IPS-18a (cell line): ENCODE measurements around the gene PACRG.

Experiments
- H3K27ac ChIP-seq: one replicate; pipeline ENCODE4 v1.5.1; 2013; ENCODE audit warnings: low read length
- H3K27me3 ChIP-seq: one replicate; pipeline ENCODE4 v1.6.1; 2013; ENCODE audit warnings: mild to moderate bottlenecking, low read length; ENCODE audit not compliant: control insufficient read depth, insufficient read depth
- H3K36me3 ChIP-seq: one replicate; pipeline ENCODE4 v1.6.1; 2013; ENCODE audit warnings: low read depth, low read length; ENCODE audit not compliant: control insufficient read depth
- H3K4me1 ChIP-seq: one replicate; pipeline ENCODE4 v1.6.1; 2013; ENCODE audit warnings: low read depth, low read length; ENCODE audit not compliant: control insufficient read depth
- H3K4me3 ChIP-seq: one replicate; pipeline ENCODE4 v1.5.1; 2013; ENCODE audit warnings: low read length
- H3K9ac ChIP-seq: one replicate; pipeline ENCODE4 v1.6.1; 2013; ENCODE audit warnings: mild to moderate bottlenecking, low read length, moderate library complexity
- H3K9me3 ChIP-seq: one replicate; pipeline ENCODE4 v1.6.1; 2013; ENCODE audit warnings: low read depth, low read length; ENCODE audit not compliant: control insufficient read depth

The PACRG gene

DNA sequence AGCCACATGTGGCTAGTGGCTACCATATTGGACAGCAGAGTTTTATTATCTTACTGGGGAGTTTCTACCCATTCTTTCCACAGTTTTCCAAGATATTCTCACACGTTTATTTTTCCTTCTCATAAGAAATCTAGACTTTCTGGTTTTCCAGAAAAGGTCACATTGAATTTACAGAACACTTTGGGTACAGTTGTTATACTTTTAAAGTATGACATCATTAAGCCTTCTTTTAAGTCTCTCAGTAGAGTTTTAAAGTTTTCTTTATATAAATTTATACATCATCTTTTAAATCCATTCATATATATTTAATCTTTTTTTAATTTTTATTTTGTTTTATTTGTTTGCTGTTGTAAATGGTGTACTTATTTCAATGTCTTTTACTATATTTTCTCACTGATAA, 486.5 kb downstream of the PACRG start:
- H3K9me3 ChIP-seq = peaks cover 13% of the 10 kb centered on the region
- H3K27me3 ChIP-seq = no peaks in the 10 kb centered on the region
- no peak overlapping the region for H3K9ac ChIP-seq
- H3K27ac ChIP-seq = no peak overlapping the region
- H3K4me3 ChIP-seq = no peak overlapping the region
- H3K4me1 ChIP-seq = no peaks in the 10 kb centered on the region
- no peaks in the 10 kb centered on the region for H3K36me3 ChIP-seq

DNA sequence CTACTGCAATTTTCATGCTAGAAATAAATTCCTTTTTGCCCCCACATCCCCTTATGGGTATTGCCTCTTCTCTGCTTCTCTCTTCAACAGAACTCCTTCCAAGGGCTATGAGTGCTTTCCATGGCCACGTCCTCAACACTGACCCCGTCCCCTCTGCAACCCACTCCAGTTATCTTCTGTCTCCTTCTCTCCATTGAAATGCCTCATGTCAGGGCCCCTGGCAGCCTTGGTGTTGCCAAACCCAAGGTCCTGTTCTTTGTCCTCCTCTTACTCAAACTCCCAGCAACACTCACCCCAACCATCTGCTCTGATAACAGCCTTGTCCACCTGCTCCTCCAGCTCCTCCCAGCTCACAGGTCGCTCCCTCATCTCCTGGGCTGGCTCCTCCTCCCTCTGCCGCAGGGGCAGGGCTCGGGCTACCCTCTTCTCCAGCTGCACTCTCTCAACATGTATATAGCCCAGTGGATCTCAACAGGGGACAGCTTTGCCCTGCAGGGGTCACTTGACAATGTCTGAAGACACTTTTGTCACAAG, 490.7 kb downstream of the PACRG start:
- Histone ChIP-seq H3K27ac (no peak overlapping the region), H3K9ac (no peak overlapping the region), H3K27me3 (no peaks in the 10 kb centered on the region), H3K4me1 (no peaks in the 10 kb centered on the region), H3K4me3 (no peak overlapping the region), H3K9me3 (no peaks in the 10 kb centered on the region), H3K36me3 (no peaks in the 10 kb centered on the region)

DNA sequence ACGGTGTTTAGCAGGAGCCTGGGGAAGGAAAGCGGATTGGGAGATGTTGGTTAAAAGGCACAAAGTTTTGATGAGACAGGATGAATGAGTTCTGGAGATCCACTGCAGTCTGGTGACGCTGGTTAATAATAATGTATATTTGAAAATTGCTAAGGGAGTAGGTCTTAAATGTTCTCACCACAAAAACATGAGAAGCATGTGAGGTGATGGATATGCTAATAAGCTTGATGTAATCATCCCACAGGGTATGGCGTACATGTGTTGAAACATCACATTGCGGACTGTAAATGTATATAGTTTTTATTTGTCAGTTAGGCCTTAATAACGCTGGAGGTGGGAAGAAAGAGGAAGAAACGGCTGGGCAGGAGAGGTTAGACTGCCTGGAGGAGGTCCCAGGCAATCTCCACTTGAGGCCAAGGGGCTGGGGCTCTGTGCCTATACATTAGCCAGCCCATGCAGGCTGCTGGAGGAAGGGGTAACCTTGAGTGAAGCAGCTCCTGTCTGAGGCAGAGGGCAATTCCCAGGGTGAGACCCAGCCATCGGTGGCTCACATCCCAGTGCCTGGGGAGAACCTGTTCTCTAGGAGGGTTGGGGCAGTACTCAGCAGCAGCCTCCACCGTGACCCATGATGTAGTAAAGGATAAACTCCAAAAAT, 498.5 kb downstream of the PACRG start:
- Histone ChIP-seq H3K9ac (no peak overlapping the region), H3K27me3 (no peaks in the 10 kb centered on the region), H3K4me1 (no peaks in the 10 kb centered on the region), H3K9me3 (no peaks in the 10 kb centered on the region), H3K4me3 (no peak overlapping the region), H3K36me3 (no peaks in the 10 kb centered on the region), H3K27ac (no peak overlapping the region)

DNA sequence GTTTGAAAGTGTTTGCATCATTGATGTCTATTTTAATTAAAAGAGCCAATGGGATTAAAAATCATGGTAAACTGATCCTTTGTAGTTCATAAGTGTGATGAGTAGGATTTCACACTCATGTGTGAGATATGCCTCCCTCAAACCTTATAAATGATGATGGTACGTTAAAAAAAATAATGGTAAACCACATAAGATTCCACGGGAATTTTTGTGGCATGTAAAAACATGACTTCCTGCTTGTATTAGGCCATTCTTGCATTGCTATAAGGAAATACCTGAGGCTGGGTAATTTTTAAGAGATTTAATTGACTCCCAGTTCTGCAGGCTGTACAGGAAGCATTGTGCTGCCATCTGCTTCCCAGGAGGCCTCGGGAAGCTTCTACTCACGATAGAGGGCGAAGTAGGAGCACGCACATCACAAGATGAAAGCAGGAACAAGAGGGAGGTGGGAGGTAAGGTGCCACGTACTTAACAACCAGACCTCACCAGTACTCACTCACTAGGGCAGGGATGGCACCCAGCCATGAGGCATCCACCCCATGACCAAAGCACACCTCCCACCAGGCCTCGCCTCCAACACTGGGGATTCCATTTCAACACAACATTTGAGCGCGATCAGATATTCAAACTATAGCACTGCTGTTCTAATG, 499.2 kb downstream of the PACRG start:
- Histone ChIP-seq H3K27me3 (no peaks in the 10 kb centered on the region), H3K9ac (no peak overlapping the region), H3K4me3 (no peak overlapping the region), H3K9me3 (no peaks in the 10 kb centered on the region), H3K36me3 (no peaks in the 10 kb centered on the region), H3K4me1 (no peaks in the 10 kb centered on the region), H3K27ac (no peak overlapping the region)

DNA sequence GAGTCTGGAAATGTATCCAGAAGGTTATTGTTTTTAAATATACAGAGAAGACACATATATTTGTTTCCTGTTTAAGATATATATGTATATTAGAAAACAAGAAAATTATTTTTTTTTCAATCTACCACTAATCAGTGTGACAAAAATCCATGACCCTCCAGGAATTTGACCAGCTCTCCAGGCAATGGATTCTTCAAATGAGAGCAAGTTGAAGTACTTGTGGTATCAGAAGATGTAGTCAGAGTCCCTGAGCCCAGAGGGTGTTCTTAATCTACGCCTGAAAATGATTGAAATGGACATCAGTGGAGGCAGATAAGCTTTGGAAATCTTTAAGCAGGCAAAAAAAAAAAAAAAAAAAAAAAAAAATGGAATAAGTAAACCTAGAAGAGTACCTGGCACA, 500.3 kb downstream of the PACRG start:
- Histone ChIP-seq H3K9ac (no peak overlapping the region), H3K27ac (no peak overlapping the region), H3K4me1 (no peaks in the 10 kb centered on the region), H3K9me3 (no peaks in the 10 kb centered on the region), H3K4me3 (no peak overlapping the region), H3K27me3 (no peaks in the 10 kb centered on the region), H3K36me3 (no peaks in the 10 kb centered on the region)

DNA sequence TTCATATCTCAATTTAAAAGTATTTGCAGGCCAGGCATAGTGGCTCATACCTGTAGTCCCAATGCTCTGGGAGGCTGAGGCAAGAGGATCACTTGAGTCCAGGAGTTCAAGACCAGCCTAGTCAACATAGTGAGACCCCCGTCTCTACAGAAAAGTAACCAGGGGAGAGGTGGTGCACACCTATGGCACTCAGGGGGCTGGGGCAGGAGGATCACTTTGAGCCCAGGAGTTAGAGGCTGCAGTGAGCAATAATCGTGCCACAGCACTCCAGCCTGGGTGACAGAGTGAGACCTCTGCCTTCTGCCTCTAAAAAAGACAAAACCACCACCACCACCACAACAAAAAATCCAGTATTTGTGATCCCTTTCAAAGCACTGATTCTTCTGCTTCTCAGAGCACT, 501.3 kb downstream of the PACRG start:
- H3K27ac ChIP-seq = no peak overlapping the region
- H3K9ac ChIP-seq = no peak overlapping the region
- H3K36me3 ChIP-seq = no peaks in the 10 kb centered on the region
- no peaks in the 10 kb centered on the region for H3K4me1 ChIP-seq
- H3K9me3 ChIP-seq = no peaks in the 10 kb centered on the region
- no peaks in the 10 kb centered on the region for H3K27me3 ChIP-seq
- no peak overlapping the region for H3K4me3 ChIP-seq

DNA sequence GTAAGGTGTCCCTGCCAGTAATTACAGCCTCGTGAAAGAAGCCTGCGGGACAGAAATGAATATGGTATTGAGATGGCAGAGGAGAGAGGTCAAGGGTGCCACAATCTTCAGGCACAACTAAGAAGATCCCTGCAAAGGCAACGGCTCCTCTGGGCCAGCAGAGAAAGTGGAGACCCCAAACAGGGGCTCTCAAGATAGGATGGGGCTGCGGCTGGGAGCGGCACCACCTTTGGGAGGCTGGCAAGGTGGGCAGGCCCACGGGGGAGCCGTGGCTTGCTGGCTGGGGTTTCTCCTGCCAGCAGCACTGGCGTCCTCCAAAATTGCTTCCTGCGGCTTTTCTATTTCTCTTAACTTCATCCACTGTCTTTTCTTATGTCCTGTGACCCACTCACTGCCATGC, 503.1 kb downstream of the PACRG start:
- Histone ChIP-seq H3K9me3 (no peaks in the 10 kb centered on the region), H3K9ac (no peak overlapping the region), H3K27ac (no peak overlapping the region), H3K27me3 (no peaks in the 10 kb centered on the region), H3K36me3 (no peaks in the 10 kb centered on the region), H3K4me1 (no peaks in the 10 kb centered on the region), H3K4me3 (no peak overlapping the region)

DNA sequence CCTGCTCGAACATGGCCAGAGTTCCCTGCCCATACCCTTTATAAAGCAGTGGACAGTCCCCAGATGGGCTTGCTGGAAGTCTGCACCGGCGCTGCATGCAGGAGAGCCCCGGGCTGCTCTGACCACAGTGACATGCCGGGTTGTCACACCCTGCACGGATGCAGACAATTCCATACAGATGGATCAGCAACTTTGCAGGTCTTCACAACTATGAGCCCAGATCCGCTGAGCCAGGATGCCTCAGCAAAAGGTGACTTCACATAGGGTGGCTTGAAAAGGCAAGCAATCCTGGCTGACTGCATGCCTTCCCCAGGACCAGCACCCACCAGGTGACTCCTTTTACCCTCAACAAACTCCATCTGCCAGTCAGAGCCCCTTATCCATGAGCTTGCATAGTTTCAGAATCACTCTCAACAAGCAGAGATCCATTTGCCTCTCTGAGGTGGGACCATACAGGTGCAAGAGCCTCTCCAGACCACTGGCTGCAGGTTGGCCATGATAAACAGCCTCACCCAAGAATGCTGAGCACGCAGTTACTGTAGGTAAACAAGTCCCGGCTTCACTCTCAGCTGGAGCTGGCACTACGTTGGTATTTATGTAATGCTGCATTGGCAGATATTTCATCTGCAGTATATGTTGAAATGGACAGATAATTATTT, 503.7 kb downstream of the PACRG start:
- no peaks in the 10 kb centered on the region for H3K27me3 ChIP-seq
- no peak overlapping the region for H3K4me3 ChIP-seq
- no peaks in the 10 kb centered on the region for H3K9me3 ChIP-seq
- H3K4me1 ChIP-seq = no peaks in the 10 kb centered on the region
- no peaks in the 10 kb centered on the region for H3K36me3 ChIP-seq
- H3K9ac ChIP-seq = no peak overlapping the region
- no peak overlapping the region for H3K27ac ChIP-seq

DNA sequence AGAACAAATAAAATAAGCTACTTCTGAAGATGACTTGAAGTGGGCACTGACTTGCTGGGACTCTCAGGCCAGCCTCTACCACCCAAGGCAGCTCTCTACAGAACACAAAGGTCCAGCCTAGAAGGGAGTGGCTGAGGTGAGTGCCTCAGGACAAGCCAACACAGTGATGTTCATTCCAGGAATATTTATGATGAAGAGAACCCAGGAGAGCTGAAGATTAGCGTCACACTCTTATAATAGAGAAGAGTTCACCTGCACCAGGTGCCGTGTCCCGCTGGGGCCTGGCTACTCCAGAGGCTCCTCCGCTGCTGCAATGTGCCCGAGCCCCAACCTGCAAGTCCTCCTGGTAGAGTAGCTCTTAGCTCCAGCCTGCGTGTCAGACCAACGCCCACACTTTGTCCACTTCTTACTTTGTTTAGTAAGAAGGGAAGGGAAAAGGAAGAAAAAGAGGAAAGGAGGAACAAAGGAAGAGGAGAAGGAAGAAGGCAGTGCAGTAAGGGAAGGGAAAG, 504.3 kb downstream of the PACRG start:
- no peak overlapping the region for H3K4me3 ChIP-seq

DNA sequence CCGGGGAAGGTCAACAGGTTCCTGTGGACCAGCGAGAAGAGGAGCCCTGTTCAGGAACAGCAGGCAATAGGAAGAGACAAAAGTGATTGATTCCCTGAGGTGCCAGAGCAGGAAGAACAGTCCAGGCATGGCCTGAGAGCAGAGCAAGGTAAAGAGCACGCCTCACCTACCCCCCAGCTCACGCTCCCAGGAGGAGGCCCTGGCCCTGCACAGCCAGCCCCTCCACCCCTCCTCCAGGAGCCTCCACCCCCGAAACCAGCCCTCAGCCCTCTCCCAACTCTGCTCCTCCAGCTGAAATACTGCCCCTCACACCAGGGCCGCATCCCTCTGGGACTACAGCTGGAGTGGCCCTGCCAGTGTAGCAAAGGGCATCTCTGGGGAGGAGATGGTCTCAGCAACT, 504.9 kb downstream of the PACRG start:
- no peak overlapping the region for H3K27ac ChIP-seq
- H3K4me1 ChIP-seq = no peaks in the 10 kb centered on the region
- H3K9me3 ChIP-seq = no peaks in the 10 kb centered on the region
- no peaks in the 10 kb centered on the region for H3K27me3 ChIP-seq
- H3K4me3 ChIP-seq = no peak overlapping the region
- H3K36me3 ChIP-seq = no peaks in the 10 kb centered on the region
- H3K9ac ChIP-seq = no peak overlapping the region

More for the DNA sequence above, 504.3 kb downstream of the PACRG start:
- H3K4me1 ChIP-seq = no peaks in the 10 kb centered on the region
- no peaks in the 10 kb centered on the region for H3K27me3 ChIP-seq
- H3K9ac ChIP-seq = no peak overlapping the region
- no peak overlapping the region for H3K27ac ChIP-seq
- H3K36me3 ChIP-seq = no peaks in the 10 kb centered on the region
- H3K9me3 ChIP-seq = no peaks in the 10 kb centered on the region

DNA sequence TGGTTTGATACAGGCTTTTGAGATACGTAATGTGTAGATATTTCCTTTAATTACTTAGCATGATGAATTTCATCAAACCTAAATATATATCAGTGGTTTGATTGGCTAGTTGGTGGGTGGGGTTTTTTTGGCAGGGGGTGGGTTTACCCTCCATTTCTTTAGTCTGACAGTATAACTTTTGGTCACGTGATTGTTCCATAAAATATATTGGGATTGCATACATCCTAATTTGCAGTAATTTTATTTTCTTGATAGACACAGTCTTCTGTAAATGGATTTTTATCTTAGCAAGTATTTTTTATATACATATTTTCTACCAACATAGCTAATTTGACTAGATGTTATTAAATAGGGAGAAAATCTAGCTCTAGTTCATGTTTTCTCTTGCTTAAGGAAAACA, 509.3 kb downstream of the PACRG start:
- Histone ChIP-seq H3K4me1 (peaks cover 8% of the 10 kb centered on the region), H3K27me3 (no peaks in the 10 kb centered on the region), H3K9me3 (no peaks in the 10 kb centered on the region), H3K9ac (no peak overlapping the region), H3K27ac (no peak overlapping the region), H3K36me3 (no peaks in the 10 kb centered on the region), H3K4me3 (no peak overlapping the region)
